IMR-90 (cell line): Measurements from ENCODE around the gene EFNA5. TPM values are rescaled to one million over a fixed set of nuclear protein-coding genes. Genes with fewer than 3 reads are reported as not detected.
A peak's percentile ranks its signal among the peaks of the same experiment; 100 is the strongest.

Experiments used
- ATAC-seq: fragments of 200-7000 bp; cut with Tn5 transposase; 2 replicates; pipeline ENCODE4 v1.9.1; 2020; ENCODE audit warnings: low read depth, mild to moderate bottlenecking, moderate library complexity
- BruUV-seq: library from RNA; stranded (reverse); fragments of 400-500 nt; replicated peaks from 2 replicates; lab custom pipeline; 2021; lab: Mats Ljungman, UMichigan
- CTCF ChIA-PET: fragments of 300-600 bp; formaldehyde crosslinking; extraction: SDS; loops from one replicate; lab custom pipeline; 2021; ENCODE audit warnings: antibody characterized with exemption; lab: Yijun Ruan, JAX
- POLR2A ChIA-PET: fragments of 300-600 bp; sonication (Branson Sonifier 250); formaldehyde crosslinking; loops from one replicate; lab custom pipeline; 2022; ENCODE audit warnings: antibody characterized with exemption; ENCODE audit not compliant: unreplicated experiment; lab: Charles Lee
- DNase-seq: peaks from one replicate; pipeline ENCODE4 v3.0.0; 2013
- H2AFZ ChIP-seq: replicated peaks from 2 replicates; pipeline ENCODE3; 2013; ENCODE audit warnings: low read length, mild to moderate bottlenecking; ENCODE audit not compliant: poor library complexity
- H2AK5ac ChIP-seq: 2 replicates; pipeline ENCODE4 v1.6.1; 2013; ENCODE audit warnings: low read depth, low read length, inconsistent platforms
- H2AK9ac ChIP-seq: replicated peaks from 2 replicates; pipeline ENCODE3; 2013; ENCODE audit warnings: mild to moderate bottlenecking, low read depth, low read length, moderate library complexity; ENCODE audit not compliant: poor library complexity
- H2BK120ac ChIP-seq: 2 replicates; pipeline ENCODE4 v1.6.1; 2013; ENCODE audit warnings: low read depth, low read length, inconsistent platforms
- H2BK15ac ChIP-seq: 3 replicates; pipeline ENCODE4 v1.6.1; 2013; ENCODE audit warnings: low read depth, low read length, inconsistent platforms
- H2BK20ac ChIP-seq: 2 replicates; pipeline ENCODE4 v1.6.1; 2013; ENCODE audit warnings: low read depth, mild to moderate bottlenecking, inconsistent platforms, low read length, moderate library complexity
- H2BK5ac ChIP-seq: 2 replicates; pipeline ENCODE4 v1.6.1; 2013; ENCODE audit warnings: mild to moderate bottlenecking, low read depth, low read length, inconsistent platforms; ENCODE audit not compliant: poor library complexity, severe bottlenecking
- H3K14ac ChIP-seq: replicated peaks from 2 replicates; pipeline ENCODE4 v1.6.1; 2013; ENCODE audit warnings: low read depth, low read length, inconsistent platforms
- H3K18ac ChIP-seq: 2 replicates; pipeline ENCODE4 v1.6.1; 2013; ENCODE audit warnings: low read depth, low read length, control low read depth
- H3K23ac ChIP-seq: 2 replicates; pipeline ENCODE4 v1.6.1; 2013; ENCODE audit warnings: low read depth, low read length, inconsistent platforms
- H3K27ac ChIP-seq: 2 replicates; pipeline ENCODE4 v1.5.1; 2013; ENCODE audit warnings: mild to moderate bottlenecking, control low read depth, low read length; ENCODE audit not compliant: insufficient read depth
- H3K27me3 ChIP-seq: 2 replicates; pipeline ENCODE4 v1.6.1; 2013; ENCODE audit warnings: low read length; ENCODE audit not compliant: control insufficient read depth, insufficient read depth
- H3K36me3 ChIP-seq: 2 replicates; pipeline ENCODE4 v1.6.1; 2013; ENCODE audit warnings: low read length, mixed read lengths; ENCODE audit not compliant: control insufficient read depth, insufficient read depth
- H3K4ac ChIP-seq: 2 replicates; pipeline ENCODE4 v1.6.1; 2013; ENCODE audit warnings: low read depth, low read length, inconsistent platforms
- H3K4me1 ChIP-seq: 2 replicates; pipeline ENCODE4 v1.6.1; 2013; ENCODE audit warnings: low read length, mixed read lengths; ENCODE audit not compliant: control insufficient read depth, insufficient read depth
- H3K4me2 ChIP-seq: 2 replicates; pipeline ENCODE4 v1.6.1; 2013; ENCODE audit warnings: low read depth, mild to moderate bottlenecking, control low read depth, low read length, moderate library complexity
- H3K4me3 ChIP-seq: 2 replicates; pipeline ENCODE4 v1.5.1; 2013; ENCODE audit warnings: low read depth, mild to moderate bottlenecking, control low read depth, low read length, moderate library complexity; ENCODE audit not compliant: insufficient read depth
- H3K56ac ChIP-seq: 2 replicates; pipeline ENCODE4 v1.6.1; 2013; ENCODE audit warnings: low read length, inconsistent platforms; ENCODE audit not compliant: insufficient read depth; ENCODE audit errors: extremely low read depth
- H3K79me1 ChIP-seq, 2 experiments: 2 replicates each; pipeline ENCODE4 v1.6.1; 2013; ENCODE audit warnings: low read length in 2 of 2, inconsistent platforms in 1 of 2, low read depth in 1 of 2
- H3K9ac ChIP-seq: 2 replicates; pipeline ENCODE4 v1.6.1; 2013; ENCODE audit warnings: low read depth, low read length, control low read depth
- H3K9me1 ChIP-seq: 2 replicates; pipeline ENCODE4 v1.6.1; 2013; ENCODE audit warnings: low read length, inconsistent platforms; ENCODE audit not compliant: insufficient read depth
- H3K9me3 ChIP-seq: 2 replicates; pipeline ENCODE4 v1.6.1; 2013; ENCODE audit warnings: low read length; ENCODE audit not compliant: control insufficient read depth, insufficient read depth
- H4K20me1 ChIP-seq: 2 replicates; pipeline ENCODE4 v1.6.1; 2013; ENCODE audit warnings: low read length, inconsistent platforms; ENCODE audit not compliant: insufficient read depth
- H4K5ac ChIP-seq: 2 replicates; pipeline ENCODE4 v1.6.1; 2013; ENCODE audit warnings: mild to moderate bottlenecking, low read depth, low read length, control low read depth
- H4K8ac ChIP-seq, 2 experiments: 2 replicates each; pipeline ENCODE4 v1.6.1; 2013; ENCODE audit warnings: low read depth in 2 of 2, low read length in 2 of 2, control low read depth in 1 of 2, inconsistent platforms in 1 of 2
- H4K91ac ChIP-seq: 2 replicates; pipeline ENCODE4 v1.6.1; 2013; ENCODE audit warnings: low read depth, low read length, inconsistent platforms; ENCODE audit not compliant: insufficient read depth
- FOS ChIP-seq: fragments of 150-350 bp; IDR thresholded peaks from 2 replicates; pipeline ENCODE4 v1.6.1; 2016; ENCODE audit warnings: low read depth, low read length
- RFX5 ChIP-seq: IDR thresholded peaks from 2 replicates; pipeline ENCODE4 v1.8.0; 2012; ENCODE audit warnings: low read depth, mild to moderate bottlenecking, low read length, moderate library complexity
- WGBS, 2 experiments: methylation state at CpG; one replicate each; pipeline versions ENCODE4 v1.1.5 to v1.1.7; 2013; ENCODE audit warnings: missing lambda C conversion rate in 2 of 2; ENCODE audit not compliant: insufficient read length in 1 of 2; ENCODE audit errors: extremely low coverage in 2 of 2; 5-methylcytosine and 5-hydroxymethylcytosine counted together
- dilution Hi-C: fragments of 300-500 bp; cut with HindIII; formaldehyde crosslinking; loops from one replicate; pipeline ENCODE4 v1.14.3; 2018; ENCODE audit warnings: low sequenced_read_pairs; ENCODE audit not compliant: unreplicated experiment
- in situ Hi-C: fragments of 300-500 bp; cut with MboI; formaldehyde crosslinking; loops from 3 replicates; pipeline ENCODE4 v1.14.3; 2019; ENCODE audit warnings: low sequenced_read_pairs, inconsistent platforms, mixed read lengths
- intact Hi-C: fragments of 100-400 bp; cut with micrococcal nuclease; formaldehyde crosslinking; loops from 2 replicates; pipeline ENCODE4 v1.10.0; 2022
- polyA plus RNA-seq, 3 experiments: library from polyadenylated mRNA; depleted of rRNA; stranded (reverse); fragments of >200 nt; gene quantifications; 2 replicates each; pipeline ENCODE4 v1.2.3, GENCODE V29; 2012; ENCODE audit warnings: low replicate concordance in 1 of 3
- total RNA-seq: library from RNA; depleted of rRNA; stranded (reverse); fragments of >200 nt; gene quantifications from 2 replicates; pipeline ENCODE4 v1.2.3, GENCODE V29; 2012

EFNA5 gene
- total and polyA plus RNA-seq, 2 of the 4 experiments (the other 2 are of a cell fraction): 1.5 to 1.6 TPM

- in situ Hi-C loops: no loop called here
Observed at GRCh38 chr5:107425541-107426031, 245.2 kb downstream of the EFNA5 start.

More at GRCh38 chr5:107425541-107426031, 245.2 kb downstream of the EFNA5 start:
- Histone ChIP-seq H3K23ac (no peak overlapping the region), H4K5ac (no peak overlapping the region), H2AK5ac (0 out of 2 replicates have a peak overlapping the region, but pooled peaks have one; percentile 21), H3K27me3 (no peaks in the 10 kb centered on the region), H3K9me3 (no peaks in the 10 kb centered on the region), H3K4me2 (peak overlapping the region; percentile 24), H3K9me1 (peaks cover 3% of the 10 kb centered on the region; the same call in 1 of the 2 replicates), H3K4ac (peak overlapping the region; percentile 6; the same call in 1 of the 2 replicates), H3K36me3 (no peaks in the 10 kb centered on the region), H3K18ac (peak overlapping the region; percentile 70; the same call in 1 of the 2 replicates), H3K9ac (no peak overlapping the region), H4K8ac (peak overlapping the region in 1 of 2 experiments; percentile 20; a peak in 1 of 4 replicates), H2AFZ (no peak overlapping the region), H2BK5ac (peak overlapping the region; percentile 66), H2BK20ac (peak overlapping the region; percentile 78; the same call in 1 of the 2 replicates), H2BK15ac (no peak overlapping the region), H3K4me3 (no peak overlapping the region), H2BK120ac (peak overlapping the region; percentile 62; the same call in 1 of the 2 replicates), H3K27ac (no peak overlapping the region), H2AK9ac (no peak overlapping the region), H4K91ac (0 out of 2 replicates have a peak overlapping the region, but pooled peaks have one; percentile 4), H3K14ac (peak overlapping the region; percentile 76), H4K20me1 (no peaks in the 10 kb centered on the region), H3K4me1 (peaks cover 13% of the 10 kb centered on the region), H3K79me1 (no peaks in the 10 kb centered on the region), H3K56ac (peak overlapping the region; percentile 34; the same call in 1 of the 2 replicates)
- peak; percentile 80 for DNase-seq
- peak; percentile 83 for ATAC-seq
- dilution Hi-C loops: no loop called here
- BruUV-seq: no TSS peak
- ChIA-PET POLR2A (no interaction called here), CTCF (interaction anchor here (1.0 to 1.1 kb wide), 2 partner anchors 13 to 59 kb away, joined by 3 read pairs; no protein-coding TSS in a partner anchor)
- intact Hi-C loops: no loop called here
- 0% methylated on average over 1 of the region's 2 CpGs; no CpG with 5 or more reads in 1 of the 2 experiments for WGBS, 2 experiments
- TF ChIP-seq RFX5: no peak
- no peak for TF ChIP-seq FOS
